GM13976 (cell line): ENCODE results near the gene RTTN.

Source experiments
- DNase-seq: peaks from one replicate; pipeline ENCODE4 v3.0.0; 2012; ENCODE audit warnings: low spot score
- CTCF ChIP-seq: IDR thresholded peaks from 2 replicates; pipeline ENCODE4 v1.5.1; 2012; ENCODE audit warnings: borderline replicate concordance, mild to moderate bottlenecking; ENCODE audit not compliant: insufficient read depth; ENCODE audit errors: extremely low read depth, missing control alignments, control extremely low read depth
- in situ Hi-C: fragments of 300-500 bp; cut with MboI; formaldehyde crosslinking; loops from one replicate; pipeline ENCODE4 v1.12.0; 2022; ENCODE audit warnings: low sequenced_read_pairs, mixed read lengths, inconsistent platforms; ENCODE audit not compliant: unreplicated experiment

RTTN gene

GRCh38 chr18:70149616-70150301 is 55.7 kb downstream of the RTTN start:
- in situ Hi-C loops = no loop called here
- DNase-seq = no peak
- no peak for TF ChIP-seq CTCF

- in situ Hi-C loops = no loop called here
- TF ChIP-seq CTCF = no peak
- no peak for DNase-seq
These were observed 56.3 kb downstream of the RTTN start for GRCh38 chr18:70149156-70149555.

GRCh38 chr18:70148039-70148938 is 57.2 kb downstream of the RTTN start:
- DNase-seq = no peak
- no peak for TF ChIP-seq CTCF
- in situ Hi-C loops = no loop called here

- TF ChIP-seq CTCF = no peak
- in situ Hi-C loops = no loop called here
These were observed 59.3 kb downstream of the RTTN start for GRCh38 chr18:70146174-70146573.

GRCh38 chr18:70142001-70142400 is 63.5 kb downstream of the RTTN start:
- TF ChIP-seq CTCF = no peak
- in situ Hi-C loops = no loop called here
- DNase-seq = no peak

More at GRCh38 chr18:70146174-70146573, 59.3 kb downstream of the RTTN start:
- DNase-seq = no peak

GRCh38 chr18:70139138-70139537 is 66.3 kb downstream of the RTTN start:
- in situ Hi-C loops = no loop called here
- no peak for TF ChIP-seq CTCF
- no peak for DNase-seq
